K562 (cell line): ENCODE results near the gene ELMOD1. TPM values are rescaled to one million over a fixed set of nuclear protein-coding genes. Genes with fewer than 3 reads are reported as not detected.

Source experiments
- ATAC-seq: fragments of 200-7000 bp; cut with Tn5 transposase; 3 replicates; pipeline ENCODE4 v1.9.1; 2020; ENCODE audit warnings: moderate library complexity
- BruUV-seq: library from RNA; stranded (reverse); fragments of 400-500 nt; replicated peaks from 2 replicates; lab custom pipeline; 2021; lab: Mats Ljungman, UMichigan
- CTCF ChIA-PET: fragments of 300-600 bp; formaldehyde crosslinking; extraction: SDS; loops from one replicate; lab custom pipeline; 2021; ENCODE audit warnings: low intra/inter-chr PET ratio; lab: Yijun Ruan, JAX
- POLR2A ChIA-PET: fragments of 300-600, 350-650 bp; sonication (Branson Sonifier 250); formaldehyde crosslinking; extraction: SDS; loops from one replicate; lab custom pipeline; 2021; ENCODE audit warnings: antibody characterized with exemption, inconsistent platforms; lab: Yijun Ruan, JAX
- DNase-seq, 4 experiments: peaks; one replicate each; pipeline versions ENCODE4 v3.0.0 to v3.0.0-alpha.2; 2011 to 2018; ENCODE audit warnings: low spot score in 3 of 4, mixed read lengths in 3 of 4; ENCODE audit errors: extremely low read depth in 1 of 4
- FAIRE-seq: peaks from 2 replicates; lab custom pipeline; 2011; peaks lifted over from hg19 to GRCh38; lab: Jason Lieb, UNC
- H2AFZ ChIP-seq: 2 replicates; pipeline ENCODE4 v1.6.0; 2011; ENCODE audit warnings: low read depth, low read length, control low read depth, inconsistent platforms
- H3K27ac ChIP-seq: fragments of 200-600 bp; 3 replicates; pipeline ENCODE4 v1.8.0; 2011; ENCODE audit warnings: low read depth, mild to moderate bottlenecking, control low read depth, inconsistent platforms, low read length, moderate library complexity, mixed read lengths; ENCODE audit errors: extremely low read depth
- H3K27me3 ChIP-seq, 2 experiments: fragments of 300-600 bp in 1 of 2; 2 replicates in 1 of 2; 3 replicates in 1 of 2; pipeline versions ENCODE4 v1.6.0 to v1.8.0; 2011; ENCODE audit warnings: inconsistent platforms in 2 of 2, low read length in 2 of 2, mild to moderate bottlenecking in 1 of 2, mixed read lengths in 1 of 2, moderate library complexity in 1 of 2; ENCODE audit not compliant: control insufficient read depth in 2 of 2, insufficient read depth in 2 of 2
- H3K36me3 ChIP-seq: fragments of 300-600 bp; 3 replicates; pipeline ENCODE4 v1.8.0; 2011; ENCODE audit warnings: mild to moderate bottlenecking, low read length, inconsistent platforms; ENCODE audit not compliant: control insufficient read depth, insufficient read depth
- H3K4me1 ChIP-seq, 2 experiments: fragments of 200-600 bp in 1 of 2; replicated peaks in 1 of 2; 2 replicates in 1 of 2; 3 replicates in 1 of 2; pipeline versions ENCODE4 v1.5.1 to v1.8.0; 2011; ENCODE audit warnings: inconsistent platforms in 2 of 2, low read length in 2 of 2, mild to moderate bottlenecking in 1 of 2, mixed read lengths in 1 of 2, moderate library complexity in 1 of 2; ENCODE audit not compliant: control insufficient read depth in 2 of 2, insufficient read depth in 2 of 2
- H3K4me2 ChIP-seq: 2 replicates; pipeline ENCODE4 v1.6.1; 2011; ENCODE audit warnings: low read length, control low read depth, inconsistent platforms, mixed read lengths; ENCODE audit not compliant: insufficient read depth
- H3K4me3 ChIP-seq: fragments of 200-600 bp; sonication (generic), shearing (Covaris generic); 2 replicates; pipeline ENCODE4 v1.5.1; 2016; ENCODE audit warnings: control low read depth, inconsistent platforms
- H3K79me2 ChIP-seq: fragments of 200-600 bp; 3 replicates; pipeline ENCODE4 v1.8.0; 2011; ENCODE audit warnings: low read length, inconsistent platforms; ENCODE audit not compliant: control insufficient read depth, insufficient read depth
- H3K9ac ChIP-seq, 2 experiments: 2 replicates each; pipeline versions ENCODE4 v1.6.0 to v1.6.1; 2011; ENCODE audit warnings: low read depth in 2 of 2, low read length in 2 of 2, control low read depth in 1 of 2, inconsistent platforms in 1 of 2, mild to moderate bottlenecking in 1 of 2, mixed read lengths in 1 of 2; ENCODE audit not compliant: insufficient read depth in 1 of 2
- H3K9me1 ChIP-seq: one replicate; pipeline ENCODE4 v1.6.0; 2011; ENCODE audit warnings: inconsistent platforms, mild to moderate bottlenecking, low read length, moderate library complexity; ENCODE audit not compliant: control insufficient read depth, insufficient read depth
- H3K9me3 ChIP-seq: replicated peaks from 2 replicates; pipeline ENCODE4 v1.5.1; 2011; ENCODE audit warnings: low read depth, low read length, inconsistent platforms; ENCODE audit not compliant: control insufficient read depth, insufficient read depth
- H4K20me1 ChIP-seq: replicated peaks from 2 replicates; pipeline ENCODE4 v1.6.1; 2011; ENCODE audit warnings: low read length, inconsistent platforms, mixed read lengths; ENCODE audit not compliant: control insufficient read depth, insufficient read depth
- BRD9 ChIP-seq: fragments of 450-650 bp; IDR thresholded peaks from 2 replicates; pipeline ENCODE4 v1.6.1; 2018; ENCODE audit warnings: low read depth; ENCODE audit not compliant: partially characterized antibody
- ETS2 ChIP-seq: IDR thresholded peaks from 2 replicates; pipeline ENCODE4 v1.6.1; 2016; ENCODE audit warnings: borderline replicate concordance, missing genetic modification characterization, mild to moderate bottlenecking, moderate library complexity, missing compliant biosample characterization; ENCODE audit not compliant: poor library complexity, severe bottlenecking
- FOXJ3 ChIP-seq: sonication (generic); formaldehyde crosslinking; IDR thresholded peaks from 2 replicates; pipeline ENCODE4 v1.4.0; 2020; ENCODE audit warnings: mild to moderate bottlenecking, missing genetic modification reagents
- MCM7 ChIP-seq, 2 experiments: fragments of 450-650 bp; IDR thresholded peaks; 2 replicates each; pipeline ENCODE4 v1.6.1; 2016 to 2018
- NFE2L1 ChIP-seq: fragments of 450-650 bp; IDR thresholded peaks from 2 replicates; pipeline ENCODE4 v1.6.1; 2016; ENCODE audit warnings: missing genetic modification characterization, low read depth, mild to moderate bottlenecking, missing compliant biosample characterization, moderate library complexity, borderline replicate concordance
- RBM39 ChIP-seq: fragments of 200-400 bp; formaldehyde crosslinking; optimal IDR thresholded peaks from 2 replicates; pipeline ENCODE3; 2018; ENCODE audit warnings: low read depth, low read length
- SPI1 ChIP-seq: IDR thresholded peaks from 2 replicates; pipeline ENCODE4 v1.6.1; 2011; ENCODE audit warnings: low read depth, low read length, control low read depth, borderline replicate concordance
- USF1 ChIP-seq: sonication (generic); formaldehyde crosslinking; IDR thresholded peaks from 2 replicates; pipeline ENCODE4 v1.9.0; 2022; ENCODE audit warnings: mild to moderate bottlenecking, missing genetic modification reagents
- ZNF589 ChIP-seq: fragments of 200-800 bp; sonication (Bioruptor generic); IDR thresholded peaks from 2 replicates; pipeline ENCODE4 v1.6.1; 2016; ENCODE audit warnings: low read depth, missing genetic modification characterization, missing compliant biosample characterization
- ZNF778 ChIP-seq: fragments of 450-650 bp; formaldehyde crosslinking; IDR thresholded peaks from 2 replicates; pipeline ENCODE4 v1.4.0; 2020; ENCODE audit warnings: mild to moderate bottlenecking, moderate library complexity
- ZNF79 ChIP-seq: fragments of 250-450 bp; sonication (Bioruptor Pico); IDR thresholded peaks from 2 replicates; pipeline ENCODE4 v1.4.0; 2020; ENCODE audit warnings: low read depth, mild to moderate bottlenecking, moderate library complexity
- WGBS: fragments of 100-300 bp; shearing (Covaris generic); methylation state at CpG from one replicate; pipeline ENCODE4 v1.1.6; 2016; ENCODE audit warnings: low coverage, mixed read lengths; ENCODE audit not compliant: insufficient coverage; ENCODE audit errors: missing lambda C conversion rate; 5-methylcytosine and 5-hydroxymethylcytosine counted together
- in situ Hi-C: fragments of 300-500 bp; cut with MboI; formaldehyde crosslinking; loops from 4 replicates; pipeline ENCODE4 v1.15.0; 2018; ENCODE audit warnings: inconsistent platforms, mixed read lengths
- intact Hi-C: fragments of 100-400 bp; cut with micrococcal nuclease; formaldehyde crosslinking; loops from 2 replicates; pipeline ENCODE4 v1.14.2; 2022
- polyA plus RNA-seq, 8 experiments: library from polyadenylated mRNA; depleted of rRNA in 4 of 8; stranded (reverse) in 5 of 8; unstranded in 3 of 8; fragments of >200 nt; fragmentation: Nextera tagmentation in 2 of 8; fragmentation: Illumina TruSeq in 1 of 8; extraction: Ambion mirVana in 2 of 8; extraction: Trizol in 1 of 8; gene quantifications; 2 replicates each; pipeline versions ENCODE4 v1.2.1 to v1.2.3, GENCODE V29; 2011 to 2014; ENCODE audit warnings: inconsistent platforms in 1 of 8, missing spikeins in 1 of 8
- total RNA-seq, 7 experiments: library from RNA; depleted of rRNA in 6 of 7; stranded (reverse); fragments of >200 nt in 6 of 7; fragmentation: Illumina TruSeq in 2 of 7; extraction: Trizol in 2 of 7; gene quantifications; 2 replicates each; pipeline versions ENCODE4 v1.2.1 to v1.2.3, GENCODE V29; 2011 to 2021; ENCODE audit warnings: low replicate concordance in 1 of 7
- TF ChIP-seq, protein P1 (sequence below): fragments of 450-650 bp; formaldehyde crosslinking; IDR thresholded peaks from 2 replicates; pipeline ENCODE4 v1.4.0; 2020; ENCODE audit warnings: mild to moderate bottlenecking, moderate library complexity
- TF ChIP-seq, protein P2 (sequence below), 2 experiments: IDR thresholded peaks in 1 of 2; conservative IDR thresholded peaks in 1 of 2; 2 replicates each; pipeline ENCODE4 v1.6.1; 2016; ENCODE audit warnings: low read depth in 2 of 2, mild to moderate bottlenecking in 1 of 2, missing compliant biosample characterization in 1 of 2, missing genetic modification characterization in 1 of 2, moderate library complexity in 1 of 2
- TF ChIP-seq, protein P3 (sequence below): sonication (generic); formaldehyde crosslinking; IDR thresholded peaks from 2 replicates; pipeline ENCODE4 v1.8.0; 2023; ENCODE audit warnings: mild to moderate bottlenecking, missing genetic modification reagents

ELMOD1 gene
- total and polyA plus RNA-seq, 9 of the 15 experiments (the other 6 are each of a cell fraction or from before 2014, with no cell fraction given), result not detected

DNA sequence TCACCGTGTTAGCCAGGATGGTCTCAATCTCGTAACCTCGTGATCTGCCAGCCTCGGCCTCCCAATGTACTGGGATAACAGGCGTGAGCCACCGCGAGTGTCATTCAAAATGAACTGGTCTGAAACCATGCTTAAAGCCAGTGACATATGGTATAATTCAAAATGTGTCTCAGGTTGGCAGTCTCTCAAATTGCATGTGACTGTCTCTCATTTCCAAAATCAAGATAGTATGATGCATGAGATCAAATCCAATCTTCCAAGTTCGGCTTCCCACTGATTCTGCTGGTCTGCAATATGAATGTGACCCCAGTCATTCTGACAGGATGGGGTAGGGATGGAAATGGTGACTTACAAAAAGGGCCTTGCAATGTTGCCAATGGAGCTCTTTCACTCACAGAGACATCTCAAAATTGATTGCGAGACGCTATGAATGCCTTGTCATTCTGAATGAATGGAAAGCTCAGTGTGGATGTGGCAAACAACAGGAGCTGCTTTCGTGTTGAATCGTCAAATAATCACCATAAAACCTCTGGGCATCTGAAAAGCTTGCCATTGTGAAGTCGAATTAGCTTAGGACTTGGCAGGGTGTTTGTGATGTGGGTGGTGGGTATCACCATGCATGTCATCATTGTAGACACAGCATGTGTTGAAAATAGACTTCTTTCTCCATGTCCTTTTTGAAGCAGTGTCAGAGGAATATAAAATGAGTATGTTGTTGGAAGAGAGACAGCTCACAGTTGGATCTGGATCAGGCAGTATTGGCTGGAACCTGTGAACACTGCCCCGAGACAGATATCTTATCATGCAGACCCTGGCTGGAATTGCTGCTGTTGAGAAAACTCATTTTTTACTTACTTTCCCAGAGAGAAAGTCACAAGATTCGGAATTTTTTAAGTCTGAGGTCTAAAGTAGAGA is 108.7 kb downstream of the ELMOD1 start:
- no peak for FAIRE-seq
- WGBS, result 9% methylated on average over 15 of the region's 15 CpGs
- no peak for TF ChIP-seq BRD9
- TF ChIP-seq, protein P1, sequence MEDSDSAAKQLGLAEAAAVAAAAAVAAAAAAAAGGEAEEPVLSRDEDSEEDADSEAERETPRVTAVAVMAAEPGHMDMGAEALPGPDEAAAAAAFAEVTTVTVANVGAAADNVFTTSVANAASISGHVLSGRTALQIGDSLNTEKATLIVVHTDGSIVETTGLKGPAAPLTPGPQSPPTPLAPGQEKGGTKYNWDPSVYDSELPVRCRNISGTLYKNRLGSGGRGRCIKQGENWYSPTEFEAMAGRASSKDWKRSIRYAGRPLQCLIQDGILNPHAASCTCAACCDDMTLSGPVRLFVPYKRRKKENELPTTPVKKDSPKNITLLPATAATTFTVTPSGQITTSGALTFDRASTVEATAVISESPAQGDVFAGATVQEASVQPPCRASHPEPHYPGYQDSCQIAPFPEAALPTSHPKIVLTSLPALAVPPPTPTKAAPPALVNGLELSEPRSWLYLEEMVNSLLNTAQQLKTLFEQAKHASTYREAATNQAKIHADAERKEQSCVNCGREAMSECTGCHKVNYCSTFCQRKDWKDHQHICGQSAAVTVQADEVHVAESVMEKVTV, result no peak
- no peak for TF ChIP-seq MCM7 (IDR thresholded peaks at IDR 0.05)
- no peak for TF ChIP-seq ZNF589
- no peak for TF ChIP-seq USF1 (CRISPR knock-in tag)
- TF ChIP-seq NFE2L1 (tag), result no peak
- TF ChIP-seq FOXJ3 (CRISPR knock-in tag), result no peak
- TF ChIP-seq, protein P2, sequence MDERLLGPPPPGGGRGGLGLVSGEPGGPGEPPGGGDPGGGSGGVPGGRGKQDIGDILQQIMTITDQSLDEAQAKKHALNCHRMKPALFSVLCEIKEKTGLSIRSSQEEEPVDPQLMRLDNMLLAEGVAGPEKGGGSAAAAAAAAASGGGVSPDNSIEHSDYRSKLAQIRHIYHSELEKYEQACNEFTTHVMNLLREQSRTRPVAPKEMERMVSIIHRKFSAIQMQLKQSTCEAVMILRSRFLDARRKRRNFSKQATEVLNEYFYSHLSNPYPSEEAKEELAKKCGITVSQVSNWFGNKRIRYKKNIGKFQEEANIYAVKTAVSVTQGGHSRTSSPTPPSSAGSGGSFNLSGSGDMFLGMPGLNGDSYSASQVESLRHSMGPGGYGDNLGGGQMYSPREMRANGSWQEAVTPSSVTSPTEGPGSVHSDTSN (CRISPR knock-in tag; IDR thresholded peaks at IDR 0.05; ENCODE audit: low read depth), result no peak
- TF ChIP-seq, protein P2 (tag; conservative IDR thresholded peaks at IDR 0.05; ENCODE audit: low read depth), result no peak
- TF ChIP-seq ZNF79, result no peak
- TF ChIP-seq ZNF778 (CRISPR knock-in tag), result no peak
- TF ChIP-seq SPI1, result no peak
- TF ChIP-seq RBM39, result no peak
- TF ChIP-seq, protein P3, sequence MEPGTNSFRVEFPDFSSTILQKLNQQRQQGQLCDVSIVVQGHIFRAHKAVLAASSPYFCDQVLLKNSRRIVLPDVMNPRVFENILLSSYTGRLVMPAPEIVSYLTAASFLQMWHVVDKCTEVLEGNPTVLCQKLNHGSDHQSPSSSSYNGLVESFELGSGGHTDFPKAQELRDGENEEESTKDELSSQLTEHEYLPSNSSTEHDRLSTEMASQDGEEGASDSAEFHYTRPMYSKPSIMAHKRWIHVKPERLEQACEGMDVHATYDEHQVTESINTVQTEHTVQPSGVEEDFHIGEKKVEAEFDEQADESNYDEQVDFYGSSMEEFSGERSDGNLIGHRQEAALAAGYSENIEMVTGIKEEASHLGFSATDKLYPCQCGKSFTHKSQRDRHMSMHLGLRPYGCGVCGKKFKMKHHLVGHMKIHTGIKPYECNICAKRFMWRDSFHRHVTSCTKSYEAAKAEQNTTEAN (CRISPR knock-in tag), result no peak
- TF ChIP-seq ETS2 (tag), result no peak

More for the DNA sequence above, 108.7 kb downstream of the ELMOD1 start:
- no TSS peak for BruUV-seq
- H3K79me2 ChIP-seq, result no peaks in the 10 kb centered on the region
- no peaks in the 10 kb centered on the region; a peak in 1 of 5 replicates for H3K4me1 ChIP-seq
- intact Hi-C loops, result no loop called here
- H3K27ac ChIP-seq, result no peak overlapping the region
- peaks cover 9 to 10% of the 10 kb centered on the region in 2 experiments for H3K27me3 ChIP-seq
- DNase-seq (no peak), ATAC-seq (no peak)
- H3K36me3 ChIP-seq, result no peaks in the 10 kb centered on the region
- in situ Hi-C loops, result no loop called here
- ChIA-PET CTCF (no interaction called here), POLR2A (no interaction called here)
- peaks cover 3% of the 10 kb centered on the region; the same call in 1 of the 2 replicates for H4K20me1 ChIP-seq
- H2AFZ ChIP-seq, result no peak overlapping the region
- H3K4me3 ChIP-seq, result no peak overlapping the region
- H3K9me3 ChIP-seq, result no peaks in the 10 kb centered on the region
- H3K9me1 ChIP-seq, result no peaks in the 10 kb centered on the region
- no peak overlapping the region for H3K4me2 ChIP-seq
- H3K9ac ChIP-seq, result no peak overlapping the region
